GM18519 (cell line): ENCODE results near the gene SLC2A10.

Source experiments
- ATAC-seq: cut with Tn5 transposase; IDR thresholded peaks from one replicate; pipeline ENCODE4 v1.9.1; 2021; ENCODE audit warnings: mild to moderate bottlenecking, moderate library complexity; ENCODE audit not compliant: unreplicated experiment, low FRiP score

SLC2A10 gene

DNA sequence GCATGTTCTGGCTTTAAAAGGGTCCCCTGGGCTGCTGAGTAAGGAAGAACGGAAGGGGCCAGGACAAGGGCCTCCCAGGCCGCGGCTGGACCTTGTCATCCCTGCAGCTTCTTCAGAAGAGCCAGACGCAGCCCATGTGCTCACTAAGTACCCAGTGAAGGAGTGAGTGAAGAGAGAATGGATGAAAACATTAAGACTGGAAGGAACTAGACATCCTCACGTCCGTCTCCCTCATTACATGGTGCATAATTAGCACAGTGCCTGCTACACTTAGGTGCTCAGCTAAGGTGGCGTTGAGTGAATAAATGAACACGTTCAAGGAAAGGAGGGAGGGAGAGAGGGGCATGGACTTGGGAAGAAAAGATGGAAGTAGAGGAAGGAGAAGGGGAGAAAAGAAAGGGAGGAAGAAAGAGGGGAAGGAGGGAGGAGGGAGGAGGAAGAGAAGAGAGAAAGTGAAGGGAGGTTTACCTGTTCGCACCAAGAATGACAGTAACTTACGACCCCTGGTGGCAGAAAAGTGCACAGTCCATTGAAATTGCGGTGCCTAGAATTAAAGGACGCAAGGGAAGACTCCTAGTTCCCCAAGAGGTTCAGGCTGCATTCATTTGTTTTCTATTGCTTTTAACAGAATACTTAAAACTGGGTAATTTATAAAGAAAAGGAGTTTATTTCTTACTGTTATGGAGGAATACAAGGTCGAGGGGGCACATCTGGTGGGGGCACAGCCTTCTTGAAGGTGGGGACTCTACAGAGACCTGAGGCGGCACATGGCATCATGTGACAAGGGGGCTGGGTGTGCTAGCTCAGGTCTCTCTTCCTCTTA, 28.2 kb upstream of the SLC2A10 start:
- ATAC-seq = no peak

DNA sequence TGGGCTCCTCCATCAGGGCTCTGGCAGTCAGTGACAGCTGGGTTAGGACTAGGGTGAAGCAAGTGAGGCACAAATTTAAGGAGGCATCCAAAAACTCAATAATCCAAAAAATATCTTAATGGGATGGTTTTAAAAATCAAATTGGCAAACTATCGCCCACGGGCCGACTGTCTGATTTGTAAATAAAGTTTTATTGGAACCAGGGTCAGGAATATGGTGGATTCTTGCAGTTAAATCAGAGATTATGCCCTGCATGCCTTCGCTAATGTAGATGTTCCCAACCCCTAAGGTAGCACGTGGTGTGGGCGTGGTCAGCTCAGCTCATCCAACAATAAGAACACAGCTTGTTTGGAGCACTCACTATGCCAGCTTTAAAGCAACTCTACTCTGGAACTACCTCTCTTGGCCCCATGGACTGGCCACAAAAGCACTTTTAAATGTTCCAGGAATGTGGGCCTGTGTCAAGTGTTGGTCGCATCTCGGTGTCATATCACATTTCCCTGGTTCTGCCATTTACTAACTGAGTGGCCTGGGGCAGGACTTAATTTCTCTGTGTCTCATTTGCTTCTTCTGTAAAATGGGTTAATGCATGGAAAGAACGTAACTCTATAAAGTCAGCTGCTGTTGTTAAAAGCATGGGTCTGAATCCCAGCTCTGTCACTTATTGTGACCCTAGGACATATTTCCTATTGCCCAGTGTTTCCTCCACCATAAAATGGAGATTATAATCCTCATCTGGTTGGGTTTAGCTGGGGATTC, 27.2 kb upstream of the SLC2A10 start:
- ATAC-seq = no peak

DNA sequence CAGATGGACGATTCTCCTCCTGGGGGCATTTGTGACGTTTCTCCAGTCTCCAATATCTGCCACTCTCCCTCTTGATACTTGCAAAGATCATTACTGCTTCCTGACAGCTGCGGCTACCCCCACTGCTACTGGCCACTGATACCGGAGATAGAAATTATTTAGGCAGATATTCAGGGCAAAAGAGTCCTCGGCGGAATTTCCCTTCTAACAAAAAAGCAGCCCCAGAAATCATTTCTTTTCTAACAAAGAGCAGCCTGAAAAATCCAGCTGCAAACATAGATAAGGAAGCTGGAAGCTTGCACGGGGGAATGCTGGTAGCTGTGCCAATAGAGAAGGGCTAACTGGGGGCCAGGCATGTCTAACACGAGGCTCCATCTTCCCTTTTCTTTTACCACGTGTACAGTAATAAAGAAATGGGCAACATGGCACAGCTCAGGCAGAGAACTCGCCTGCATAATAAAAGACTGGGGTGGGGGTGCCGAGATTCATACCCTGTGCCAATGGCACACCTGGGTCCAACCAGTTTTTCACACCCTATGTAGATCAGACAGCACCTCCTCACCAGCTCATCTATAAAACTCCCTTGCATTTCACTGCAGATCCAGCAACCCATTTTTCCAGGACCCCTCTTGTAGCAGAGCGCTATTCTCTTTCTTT, 26.3 kb upstream of the SLC2A10 start:
- no peak for ATAC-seq

DNA sequence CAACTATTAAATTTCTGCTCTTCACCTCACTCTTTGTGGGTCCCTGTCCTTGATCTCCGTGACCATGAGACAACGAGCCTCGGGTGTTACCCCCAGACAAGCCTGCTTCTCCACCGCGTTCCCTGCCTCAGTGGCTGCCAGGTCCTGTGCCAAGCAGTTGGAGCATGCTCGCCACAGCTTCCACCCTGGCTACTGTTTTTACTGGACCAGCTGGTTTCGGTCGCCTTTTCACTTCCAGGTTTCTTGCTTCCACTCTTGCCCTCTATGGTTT, 25.8 kb upstream of the SLC2A10 start:
- ATAC-seq = no peak

DNA sequence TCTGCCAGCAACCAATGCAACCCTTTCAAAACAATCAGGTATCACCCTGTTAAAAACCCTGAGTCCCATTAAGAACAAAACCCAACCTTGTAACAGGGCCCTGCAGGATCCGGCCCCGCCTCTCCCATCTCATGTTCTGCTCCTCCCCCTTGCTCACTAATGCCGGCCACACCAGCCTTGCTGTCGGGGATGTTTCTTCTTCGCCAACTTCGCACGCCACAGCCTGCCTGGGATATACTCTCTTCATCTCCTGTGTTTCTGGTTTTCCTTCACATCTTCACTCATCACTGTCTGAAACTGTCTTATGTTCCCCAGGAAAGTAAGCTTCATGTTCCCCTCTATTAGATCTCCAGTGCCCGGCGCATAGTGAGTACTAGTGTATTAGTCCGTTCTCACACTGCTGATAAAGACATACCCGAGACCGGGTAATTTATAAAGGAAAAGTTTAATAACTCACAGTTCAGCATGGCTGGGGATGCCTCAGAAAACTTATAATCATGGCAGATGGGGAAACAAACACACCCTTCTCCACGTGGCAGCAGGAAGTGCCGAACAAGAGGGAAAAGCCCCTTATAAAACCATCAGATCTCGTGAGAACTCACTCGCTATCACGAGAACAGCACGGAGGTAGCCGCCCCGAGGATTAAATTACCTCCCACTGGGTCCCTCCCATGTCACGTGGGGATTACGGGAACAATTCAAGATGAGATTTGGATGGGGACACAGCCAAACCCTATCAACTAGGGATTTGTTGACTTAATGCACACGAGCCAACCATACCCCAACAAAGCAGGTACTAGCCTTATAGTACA, 25.3 kb upstream of the SLC2A10 start:
- no peak for ATAC-seq

- ATAC-seq = no peak
Measured at GRCh38 chr20:46688151-46689081, 21.0 kb upstream of the SLC2A10 start.

DNA sequence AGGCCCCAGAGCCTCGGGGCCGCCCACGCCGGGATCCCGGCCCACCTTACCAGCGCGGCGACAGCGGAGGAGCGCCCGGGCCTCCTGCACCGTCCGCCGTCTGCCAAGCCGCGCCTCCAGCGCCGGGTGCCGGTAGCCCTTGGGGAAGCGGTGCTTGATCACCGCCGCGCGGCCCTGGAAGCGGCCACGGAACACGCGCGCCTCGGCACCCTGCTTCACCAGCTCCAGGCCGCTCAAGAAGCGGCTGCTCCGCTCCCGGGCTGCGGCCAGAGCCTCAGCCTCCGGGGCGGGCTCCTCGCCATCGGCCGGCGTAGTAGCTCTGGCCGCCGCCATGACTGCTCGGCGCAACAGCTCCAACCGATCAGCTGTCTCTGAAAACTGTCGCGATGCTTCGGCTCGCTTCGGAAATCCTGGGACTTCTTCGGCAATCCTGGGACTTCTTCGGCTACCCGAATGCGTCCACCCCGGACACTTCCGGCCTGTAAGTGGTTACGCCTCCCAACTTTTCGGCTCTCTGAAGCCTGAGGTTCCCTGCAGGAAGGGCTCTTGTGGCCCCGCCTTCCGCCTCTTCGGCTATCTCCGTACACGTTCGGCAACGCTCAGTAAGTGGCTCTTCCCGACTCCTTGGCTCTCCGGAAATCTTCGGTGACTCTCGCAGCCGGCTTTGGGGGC, 20.2 kb upstream of the SLC2A10 start, which contains the start of gene TP53RK:
TSS of gene TP53RK (minus strand) at position 363 of the 672 bp plus-strand sequence. CDS start at position 333, 30 bp downstream.
- peak; percentile 82 for ATAC-seq

- no peak for ATAC-seq
Measured at GRCh38 chr20:46689754-46690085, 19.7 kb upstream of the SLC2A10 start.

- no peak for ATAC-seq
Measured at GRCh38 chr20:46690219-46691106, 19.0 kb upstream of the SLC2A10 start.

DNA sequence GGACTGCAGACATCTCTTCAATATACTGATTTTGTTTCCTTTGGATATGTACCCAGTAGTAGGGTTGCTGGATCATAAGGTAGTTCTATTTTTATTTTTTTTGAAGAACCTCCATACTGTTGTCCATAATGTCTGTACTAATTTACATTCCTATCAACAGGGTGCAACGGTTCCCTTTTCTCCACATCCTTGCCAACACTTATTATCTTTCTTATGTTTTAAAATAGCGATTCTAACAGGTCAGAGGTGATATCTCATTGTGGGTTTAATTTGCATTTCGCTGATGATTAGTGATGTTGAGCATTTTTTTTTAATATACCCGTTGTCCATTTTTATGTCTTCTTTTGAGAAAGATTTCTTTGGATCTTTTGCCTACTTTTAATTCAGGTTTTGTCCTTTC, 18.3 kb upstream of the SLC2A10 start:
- no peak for ATAC-seq

- no peak for ATAC-seq
Measured at GRCh38 chr20:46694484-46694883, 15.0 kb upstream of the SLC2A10 start.

DNA sequence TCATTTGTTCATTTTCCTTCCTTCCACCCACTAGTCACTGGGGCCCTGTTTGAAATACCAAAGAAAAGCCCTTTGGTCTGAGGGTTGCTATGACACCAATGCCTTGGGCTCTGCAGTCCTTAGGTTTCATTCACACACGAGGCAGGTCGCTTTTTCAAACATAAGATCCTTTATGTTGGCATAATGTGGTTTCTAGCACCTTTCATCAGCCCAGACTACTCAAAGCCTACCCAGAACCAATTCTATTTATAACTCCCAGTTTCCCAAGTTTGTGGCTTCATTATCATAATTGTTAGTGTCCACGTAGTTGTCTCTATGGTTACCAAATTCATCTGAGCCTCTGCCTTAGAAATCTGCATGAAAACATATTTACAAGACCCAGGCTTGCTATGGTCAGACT, 13.6 kb upstream of the SLC2A10 start:
- no peak for ATAC-seq

- no peak for ATAC-seq
Measured at GRCh38 chr20:46696791-46697279, 12.6 kb upstream of the SLC2A10 start.

DNA sequence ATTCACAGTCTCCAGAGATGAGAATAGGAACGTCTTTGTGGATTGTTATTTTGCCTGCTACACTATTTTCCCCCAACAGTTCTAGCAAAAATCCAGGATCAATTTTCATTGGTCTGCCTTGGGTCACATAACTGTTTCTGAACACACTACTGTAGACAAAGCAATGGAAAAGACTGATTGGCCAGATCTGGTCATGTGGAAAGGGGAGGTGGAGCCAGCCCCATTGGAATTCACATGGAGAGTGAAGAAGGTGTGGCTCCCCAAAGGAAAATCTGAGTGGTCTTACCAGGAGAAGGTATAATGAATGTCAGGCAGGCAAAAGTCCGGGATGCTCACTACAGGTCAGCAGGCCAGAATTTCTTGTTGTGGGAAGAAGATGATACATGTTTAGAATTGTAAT, 10.7 kb upstream of the SLC2A10 start:
- no peak for ATAC-seq

- no peak for ATAC-seq
Measured at GRCh38 chr20:46699651-46700359, 9.6 kb upstream of the SLC2A10 start.

DNA sequence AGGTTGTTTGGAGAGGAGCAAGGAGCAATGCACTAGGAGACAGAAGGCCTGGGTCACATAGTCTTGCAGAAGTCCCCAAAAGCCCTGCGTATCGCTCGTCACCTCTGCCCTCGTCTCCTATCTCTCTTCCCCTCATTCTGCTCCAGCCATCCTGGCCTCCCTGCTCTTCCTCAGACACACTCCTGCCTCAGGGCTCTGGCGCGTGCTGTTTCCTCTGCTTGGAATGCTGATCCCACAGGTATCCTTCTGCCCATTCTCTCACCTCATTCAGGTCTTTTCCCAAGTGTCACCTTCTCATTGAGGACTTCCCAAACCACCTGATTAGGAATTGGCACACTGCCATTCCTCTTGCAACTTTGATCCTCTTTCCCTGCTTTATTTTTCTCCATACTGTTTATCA, 9.0 kb upstream of the SLC2A10 start:
- no peak for ATAC-seq

DNA sequence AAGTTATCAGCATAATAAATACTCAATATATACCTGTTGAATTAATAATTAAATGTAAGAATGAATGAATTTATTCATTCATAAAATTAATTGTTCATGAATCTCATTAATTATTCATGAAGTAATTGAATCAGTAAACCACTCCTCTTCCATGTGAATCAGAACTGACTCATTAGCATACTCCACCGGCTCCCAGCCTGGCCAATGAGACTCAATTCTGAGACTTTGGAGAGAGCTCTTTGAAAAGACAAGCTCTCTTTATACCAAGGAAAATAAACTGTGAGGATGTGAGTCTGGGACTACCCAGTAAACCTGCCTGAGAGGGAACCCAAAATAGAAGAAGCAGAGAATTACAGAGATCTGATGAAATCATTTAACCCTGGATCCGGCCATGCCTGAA, 8.4 kb upstream of the SLC2A10 start:
- ATAC-seq = no peak
